ENCODE results near the gene OLFML1. TPM values are rescaled to one million over a fixed set of nuclear protein-coding genes. Genes with fewer than 3 reads are reported as not detected.

The OLFML1 gene
- total RNA-seq, 4 donors from 2014 or later: 1.2 to 13.1 (median 6.6) TPM

- Histone ChIP-seq H3K36me3 (no peaks in the 10 kb centered on the region), H3K4me3 (no peak overlapping the region), H3K27ac (no peak overlapping the region), H3K9me3 (no peaks in the 10 kb centered on the region), H3K4me1 (peaks cover 0 to 17% (median 7%) of the 10 kb centered on the region in 4 donors), H3K27me3 (no peaks in the 10 kb centered on the region)
- no peak for DNase-seq (ENCODE audit: low spot score in 2 of 2)
- 83% methylated on average over 2 of the region's 2 CpGs for WGBS, 2 donors
- TF ChIP-seq CTCF (IDR thresholded peaks at IDR 0.05): no peak
- no peak for TF ChIP-seq POLR2A (IDR thresholded peaks at IDR 0.05)
- no peak for TF ChIP-seq EP300 (IDR thresholded peaks at IDR 0.05)
Measured at GRCh38 chr11:7454854-7455253, 30.5 kb upstream of the OLFML1 start.

- Histone ChIP-seq H3K4me1 (no peaks in the 10 kb centered on the region), H3K27me3 (no peaks in the 10 kb centered on the region), H3K27ac (no peak overlapping the region), H3K9me3 (no peaks in the 10 kb centered on the region), H3K36me3 (no peaks in the 10 kb centered on the region), H3K4me3 (no peak overlapping the region)
- DNase-seq (ENCODE audit: low spot score in 2 of 2): no peak
- WGBS, 2 donors: 58 to 75% methylated on average over 1 of the region's 1 CpG
- no peak for TF ChIP-seq POLR2A (IDR thresholded peaks at IDR 0.05)
- no peak for TF ChIP-seq CTCF (IDR thresholded peaks at IDR 0.05)
- no peak for TF ChIP-seq EP300 (IDR thresholded peaks at IDR 0.05)
Measured at GRCh38 chr11:7457211-7457610, 28.1 kb upstream of the OLFML1 start.

- Histone ChIP-seq H3K4me1 (no peaks in the 10 kb centered on the region), H3K27ac (no peak overlapping the region), H3K27me3 (no peaks in the 10 kb centered on the region), H3K36me3 (no peaks in the 10 kb centered on the region), H3K9me3 (no peaks in the 10 kb centered on the region), H3K4me3 (no peak overlapping the region)
- WGBS, 2 donors: 88 to 100% methylated on average over 1 of the region's 1 CpG
- TF ChIP-seq POLR2A (IDR thresholded peaks at IDR 0.05): no peak
- TF ChIP-seq EP300 (IDR thresholded peaks at IDR 0.05): no peak
- no peak for TF ChIP-seq CTCF (IDR thresholded peaks at IDR 0.05)
- DNase-seq (ENCODE audit: low spot score in 2 of 2): no peak
Measured at GRCh38 chr11:7462706-7463105, 22.6 kb upstream of the OLFML1 start.

GRCh38 chr11:7467652-7468051, 17.7 kb upstream of the OLFML1 start:
- 84% methylated on average over 2 of the region's 2 CpGs for WGBS, 2 donors

GRCh38 chr11:7469351-7469865, 15.9 kb upstream of the OLFML1 start:
- DNase-seq (ENCODE audit: low spot score in 2 of 2): no peak
- Histone ChIP-seq H3K36me3 (peaks cover 0 to 7% (median 0%) of the 10 kb centered on the region in 3 donors), H3K27ac (no peak overlapping the region), H3K9me3 (no peaks in the 10 kb centered on the region), H3K4me1 (no peaks in the 10 kb centered on the region), H3K27me3 (no peaks in the 10 kb centered on the region), H3K4me3 (no peak overlapping the region)
- 91 to 92% methylated on average over 5 of the region's 5 CpGs for WGBS, 2 donors
- TF ChIP-seq POLR2A (IDR thresholded peaks at IDR 0.05) (no peak), EP300 (IDR thresholded peaks at IDR 0.05) (no peak), CTCF (IDR thresholded peaks at IDR 0.05) (no peak)

More at GRCh38 chr11:7467652-7468051, 17.7 kb upstream of the OLFML1 start:
- Histone ChIP-seq H3K4me1 (no peaks in the 10 kb centered on the region), H3K9me3 (no peaks in the 10 kb centered on the region), H3K27ac (no peak overlapping the region), H3K4me3 (no peak overlapping the region), H3K36me3 (peaks cover 0 to 7% (median 0%) of the 10 kb centered on the region in 3 donors), H3K27me3 (no peaks in the 10 kb centered on the region)
- no peak for DNase-seq (ENCODE audit: low spot score in 2 of 2)
- TF ChIP-seq EP300 (IDR thresholded peaks at IDR 0.05): no peak
- no peak for TF ChIP-seq CTCF (IDR thresholded peaks at IDR 0.05)
- no peak for TF ChIP-seq POLR2A (IDR thresholded peaks at IDR 0.05)

Data from tibial nerve (tissue), 4 donors.